Tibial nerve (tissue), 3 donors: ENCODE measurements around the gene NOTCH1.

Experiments
- POLR2A ChIP-seq, 2 donors: fragments of 450-650 bp; IDR thresholded peaks; one replicate each; pipeline ENCODE4 v1.6.1; 2017; ENCODE audit warnings: antibody characterized with exemption in 2 of 2, mild to moderate bottlenecking in 2 of 2, moderate library complexity in 2 of 2
- TF ChIP-seq, protein P1 (sequence below), 5 experiments: fragments of 200-600 bp in 3 of 5; fragments of 450-650 bp in 2 of 5; sonication (generic) in 3 of 5; IDR thresholded peaks; one replicate each; pipeline ENCODE4 v1.5.1; 2016 to 2019; ENCODE audit warnings: antibody characterized with exemption in 5 of 5, mild to moderate bottlenecking in 3 of 5, moderate library complexity in 2 of 5

DNA sequence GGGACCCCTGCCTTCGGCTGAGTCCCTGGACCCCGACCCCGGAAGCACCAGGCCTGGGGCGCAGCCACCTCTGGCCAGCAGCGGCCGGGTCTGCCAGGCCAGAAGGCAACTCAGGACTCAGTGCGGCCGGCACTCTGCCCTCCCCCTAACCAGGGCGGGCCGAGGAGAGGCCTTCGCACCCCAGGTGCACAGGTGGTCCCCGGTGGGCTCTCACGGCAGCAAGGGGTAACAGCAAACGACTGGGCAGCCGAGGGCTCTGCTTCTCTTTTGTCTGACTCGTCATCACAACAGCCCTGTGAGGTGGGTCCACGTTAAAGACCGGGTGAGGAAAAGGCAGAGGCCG is 20.7 kb upstream of the NOTCH1 start:
- TF ChIP-seq, protein P1, sequence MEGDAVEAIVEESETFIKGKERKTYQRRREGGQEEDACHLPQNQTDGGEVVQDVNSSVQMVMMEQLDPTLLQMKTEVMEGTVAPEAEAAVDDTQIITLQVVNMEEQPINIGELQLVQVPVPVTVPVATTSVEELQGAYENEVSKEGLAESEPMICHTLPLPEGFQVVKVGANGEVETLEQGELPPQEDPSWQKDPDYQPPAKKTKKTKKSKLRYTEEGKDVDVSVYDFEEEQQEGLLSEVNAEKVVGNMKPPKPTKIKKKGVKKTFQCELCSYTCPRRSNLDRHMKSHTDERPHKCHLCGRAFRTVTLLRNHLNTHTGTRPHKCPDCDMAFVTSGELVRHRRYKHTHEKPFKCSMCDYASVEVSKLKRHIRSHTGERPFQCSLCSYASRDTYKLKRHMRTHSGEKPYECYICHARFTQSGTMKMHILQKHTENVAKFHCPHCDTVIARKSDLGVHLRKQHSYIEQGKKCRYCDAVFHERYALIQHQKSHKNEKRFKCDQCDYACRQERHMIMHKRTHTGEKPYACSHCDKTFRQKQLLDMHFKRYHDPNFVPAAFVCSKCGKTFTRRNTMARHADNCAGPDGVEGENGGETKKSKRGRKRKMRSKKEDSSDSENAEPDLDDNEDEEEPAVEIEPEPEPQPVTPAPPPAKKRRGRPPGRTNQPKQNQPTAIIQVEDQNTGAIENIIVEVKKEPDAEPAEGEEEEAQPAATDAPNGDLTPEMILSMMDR (IDR thresholded peaks at IDR 0.05) = no peak
- TF ChIP-seq POLR2A (IDR thresholded peaks at IDR 0.05) = no peak
